Neural progenitor cell (in vitro differentiated cells): ENCODE data around the gene KRT9. TPM values are rescaled to one million over a fixed set of nuclear protein-coding genes. Genes with fewer than 3 reads are reported as not detected.
A peak's percentile ranks its signal among the peaks of the same experiment; 100 is the strongest.

Experiments
- DNase-seq: peaks from one replicate; pipeline ENCODE4 v3.0.0-alpha.2; 2016; ENCODE audit warnings: low spot score
- H2AFZ ChIP-seq: fragments of 200-600 bp; sonication (generic); replicated peaks from 2 replicates; pipeline ENCODE4 v1.6.1; 2016; ENCODE audit warnings: antibody characterized with exemption
- H3F3A ChIP-seq: fragments of 200-600 bp; sonication (generic); 2 replicates; pipeline ENCODE4 v1.6.1; 2016; ENCODE audit warnings: antibody characterized with exemption, low read depth
- H3K27ac ChIP-seq: fragments of 200-600 bp; sonication (generic); 2 replicates; pipeline ENCODE4 v1.5.1; 2016; ENCODE audit warnings: mild to moderate bottlenecking
- H3K27me3 ChIP-seq: fragments of 200-600 bp; sonication (generic); 2 replicates; pipeline ENCODE4 v1.6.1; 2016; ENCODE audit warnings: mild to moderate bottlenecking, moderate library complexity
- H3K36me3 ChIP-seq: fragments of 200-600 bp; sonication (generic); 2 replicates; pipeline ENCODE4 v1.5.1; 2016
- H3K4me1 ChIP-seq: fragments of 200-600 bp; sonication (generic); 2 replicates; pipeline ENCODE4 v1.6.1; 2016; ENCODE audit warnings: mixed run types
- H3K4me2 ChIP-seq: fragments of 200-600 bp; sonication (generic); 2 replicates; pipeline ENCODE4 v1.6.1; 2016
- H3K4me3 ChIP-seq: fragments of 200-600 bp; sonication (generic); 2 replicates; pipeline ENCODE4 v1.5.1; 2016
- H3K79me2 ChIP-seq: fragments of 200-600 bp; sonication (generic); 2 replicates; pipeline ENCODE4 v1.6.1; 2016; ENCODE audit warnings: low read depth
- H3K9ac ChIP-seq: fragments of 200-600 bp; sonication (generic); 2 replicates; pipeline ENCODE4 v1.6.1; 2016
- H3K9me3 ChIP-seq: fragments of 200-600 bp; sonication (generic); 2 replicates; pipeline ENCODE4 v1.5.1; 2016; ENCODE audit warnings: low read depth
- H4K20me1 ChIP-seq: fragments of 200-600 bp; sonication (generic); 2 replicates; pipeline ENCODE4 v1.6.1; 2016; ENCODE audit warnings: low read depth
- H3K27ac Mint-ChIP-seq: 3 replicates; pipeline ENCODE4 v1.8.0; 2021; ENCODE audit warnings: mixed read lengths
- H3K27me3 Mint-ChIP-seq: 2 replicates; pipeline ENCODE4 v1.8.0; 2022; ENCODE audit warnings: low read depth, mild to moderate bottlenecking, inconsistent platforms, moderate library complexity, mixed read lengths; ENCODE audit not compliant: insufficient read depth
- H3K36me3 Mint-ChIP-seq: 3 replicates; pipeline ENCODE4 v1.8.0; 2021; ENCODE audit warnings: mixed read lengths
- H3K4me1 Mint-ChIP-seq: 3 replicates; pipeline ENCODE4 v1.8.0; 2021; ENCODE audit warnings: mixed read lengths
- H3K4me3 Mint-ChIP-seq: 3 replicates; pipeline ENCODE4 v1.8.0; 2021; ENCODE audit warnings: mild to moderate bottlenecking, moderate library complexity, mixed read lengths
- H3K9me3 Mint-ChIP-seq: 3 replicates; pipeline ENCODE4 v1.8.0; 2020; ENCODE audit warnings: mixed read lengths
- EZH2 ChIP-seq: fragments of 200-600 bp; sonication (generic); IDR thresholded peaks from 2 replicates; pipeline ENCODE4 v1.6.1; 2017; ENCODE audit warnings: antibody characterized with exemption, mild to moderate bottlenecking, moderate library complexity
- EZH2phosphoT487 ChIP-seq: fragments of 200-600 bp; sonication (generic); IDR thresholded peaks from 2 replicates; pipeline ENCODE4 v1.6.1; 2017; ENCODE audit warnings: antibody characterized with exemption
- total RNA-seq: library from RNA; depleted of rRNA; stranded (reverse); fragments of >200 nt; gene quantifications from 2 replicates; pipeline ENCODE4 v1.2.3, GENCODE V29; 2015; ENCODE audit warnings: low replicate concordance
- TF ChIP-seq, protein P1 (sequence below): fragments of 200-600 bp; sonication (generic); IDR thresholded peaks from 2 replicates; pipeline ENCODE4 v1.5.1; 2017; ENCODE audit warnings: antibody characterized with exemption, mild to moderate bottlenecking

Gene KRT9
- total RNA-seq, 1 donor from 2014 or later = not detected

DNA sequence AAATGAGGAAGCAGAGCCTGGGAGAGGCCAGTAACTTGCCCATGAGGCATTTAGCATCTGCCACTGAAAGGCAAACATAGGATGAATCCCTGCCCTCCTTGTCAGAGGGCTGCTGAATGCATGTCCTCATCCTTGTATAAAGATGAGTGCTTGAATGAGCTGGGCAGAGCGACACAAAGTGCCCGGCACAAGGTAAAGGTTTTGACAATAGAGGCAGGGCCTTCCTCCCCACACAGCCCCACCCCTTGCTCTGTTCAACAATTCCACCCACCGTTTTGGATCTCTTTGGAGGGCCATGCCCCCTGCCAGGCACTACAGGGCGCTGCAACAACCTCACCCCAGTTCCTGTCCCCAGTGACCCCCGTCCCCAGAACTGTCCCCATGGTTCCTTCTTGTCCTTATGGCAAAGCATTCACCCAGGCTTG lies 42.4 kb downstream of the KRT9 start:
- Mint-ChIP-seq H3K4me1 (peaks cover 13% of the 10 kb centered on the region), H3K27me3 (peaks cover 53% of the 10 kb centered on the region), H3K36me3 (no peaks in the 10 kb centered on the region), H3K4me3 (peak overlapping the region; percentile 82), H3K27ac (peak overlapping the region; percentile 46), H3K9me3 (peaks cover 2% of the 10 kb centered on the region)
- H3K79me2 ChIP-seq = peaks cover 29% of the 10 kb centered on the region
- H3K27me3 ChIP-seq = no peaks in the 10 kb centered on the region
- H3K9me3 ChIP-seq = no peaks in the 10 kb centered on the region
- no peak for DNase-seq
- no peak overlapping the region for H3K9ac ChIP-seq
- H4K20me1 ChIP-seq = peaks cover 30% of the 10 kb centered on the region
- H3F3A ChIP-seq = peaks cover 17% of the 10 kb centered on the region
- H3K4me2 ChIP-seq = peak overlapping the region; percentile 87
- H3K36me3 ChIP-seq = no peaks in the 10 kb centered on the region
- TF ChIP-seq EZH2phosphoT487 = no peak
- TF ChIP-seq EZH2 = no peak
- H2AFZ ChIP-seq = no peak overlapping the region
- H3K4me3 ChIP-seq = no peak overlapping the region
- H3K4me1 ChIP-seq = peaks cover 15% of the 10 kb centered on the region
- peak overlapping the region; percentile 38 for H3K27ac ChIP-seq

DNA sequence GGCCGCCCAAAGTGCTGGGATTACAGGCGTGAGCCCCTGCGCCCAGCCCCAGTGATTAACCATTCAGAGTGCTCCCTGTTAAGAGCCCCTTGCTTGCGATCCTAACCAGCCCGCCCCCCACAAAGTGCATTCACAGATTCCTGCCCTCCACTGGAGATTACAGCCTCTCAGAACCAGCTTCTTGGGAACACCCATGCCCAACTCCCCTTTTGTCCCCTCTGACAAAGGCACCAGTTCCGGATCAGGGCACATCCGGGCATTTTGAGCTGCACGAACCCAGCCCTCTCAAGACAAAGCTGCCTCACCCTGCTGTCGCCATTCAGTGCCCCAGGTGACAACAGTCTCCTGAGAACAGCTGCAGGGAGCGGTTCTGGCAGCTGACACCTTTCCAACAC lies 42.9 kb downstream of the KRT9 start:
- no peaks in the 10 kb centered on the region for H3K36me3 ChIP-seq
- peak overlapping the region; percentile 38 for H3K27ac ChIP-seq
- peak overlapping the region; percentile 87 for H3K4me2 ChIP-seq
- H3K27me3 Mint-ChIP-seq = peaks cover 53% of the 10 kb centered on the region
- peak; percentile 68 for DNase-seq
- H3K27me3 ChIP-seq = no peaks in the 10 kb centered on the region
- H3K4me1 Mint-ChIP-seq = peaks cover 13% of the 10 kb centered on the region
- no peaks in the 10 kb centered on the region for H3K36me3 Mint-ChIP-seq
- peaks cover 29% of the 10 kb centered on the region for H3K79me2 ChIP-seq
- peak overlapping the region; percentile 82 for H3K4me3 Mint-ChIP-seq
- no peaks in the 10 kb centered on the region for H3K9me3 ChIP-seq
- H3K9ac ChIP-seq = no peak overlapping the region
- peaks cover 15% of the 10 kb centered on the region for H3K4me1 ChIP-seq
- peaks cover 32% of the 10 kb centered on the region for H4K20me1 ChIP-seq
- no peak overlapping the region for H2AFZ ChIP-seq
- peak overlapping the region; percentile 60 for H3K27ac Mint-ChIP-seq
- no peak overlapping the region for H3K4me3 ChIP-seq
- no peak for TF ChIP-seq EZH2
- TF ChIP-seq, protein P1, sequence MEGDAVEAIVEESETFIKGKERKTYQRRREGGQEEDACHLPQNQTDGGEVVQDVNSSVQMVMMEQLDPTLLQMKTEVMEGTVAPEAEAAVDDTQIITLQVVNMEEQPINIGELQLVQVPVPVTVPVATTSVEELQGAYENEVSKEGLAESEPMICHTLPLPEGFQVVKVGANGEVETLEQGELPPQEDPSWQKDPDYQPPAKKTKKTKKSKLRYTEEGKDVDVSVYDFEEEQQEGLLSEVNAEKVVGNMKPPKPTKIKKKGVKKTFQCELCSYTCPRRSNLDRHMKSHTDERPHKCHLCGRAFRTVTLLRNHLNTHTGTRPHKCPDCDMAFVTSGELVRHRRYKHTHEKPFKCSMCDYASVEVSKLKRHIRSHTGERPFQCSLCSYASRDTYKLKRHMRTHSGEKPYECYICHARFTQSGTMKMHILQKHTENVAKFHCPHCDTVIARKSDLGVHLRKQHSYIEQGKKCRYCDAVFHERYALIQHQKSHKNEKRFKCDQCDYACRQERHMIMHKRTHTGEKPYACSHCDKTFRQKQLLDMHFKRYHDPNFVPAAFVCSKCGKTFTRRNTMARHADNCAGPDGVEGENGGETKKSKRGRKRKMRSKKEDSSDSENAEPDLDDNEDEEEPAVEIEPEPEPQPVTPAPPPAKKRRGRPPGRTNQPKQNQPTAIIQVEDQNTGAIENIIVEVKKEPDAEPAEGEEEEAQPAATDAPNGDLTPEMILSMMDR = no peak
- no peak for TF ChIP-seq EZH2phosphoT487
- H3F3A ChIP-seq = peaks cover 21% of the 10 kb centered on the region
- peaks cover 2% of the 10 kb centered on the region for H3K9me3 Mint-ChIP-seq

DNA sequence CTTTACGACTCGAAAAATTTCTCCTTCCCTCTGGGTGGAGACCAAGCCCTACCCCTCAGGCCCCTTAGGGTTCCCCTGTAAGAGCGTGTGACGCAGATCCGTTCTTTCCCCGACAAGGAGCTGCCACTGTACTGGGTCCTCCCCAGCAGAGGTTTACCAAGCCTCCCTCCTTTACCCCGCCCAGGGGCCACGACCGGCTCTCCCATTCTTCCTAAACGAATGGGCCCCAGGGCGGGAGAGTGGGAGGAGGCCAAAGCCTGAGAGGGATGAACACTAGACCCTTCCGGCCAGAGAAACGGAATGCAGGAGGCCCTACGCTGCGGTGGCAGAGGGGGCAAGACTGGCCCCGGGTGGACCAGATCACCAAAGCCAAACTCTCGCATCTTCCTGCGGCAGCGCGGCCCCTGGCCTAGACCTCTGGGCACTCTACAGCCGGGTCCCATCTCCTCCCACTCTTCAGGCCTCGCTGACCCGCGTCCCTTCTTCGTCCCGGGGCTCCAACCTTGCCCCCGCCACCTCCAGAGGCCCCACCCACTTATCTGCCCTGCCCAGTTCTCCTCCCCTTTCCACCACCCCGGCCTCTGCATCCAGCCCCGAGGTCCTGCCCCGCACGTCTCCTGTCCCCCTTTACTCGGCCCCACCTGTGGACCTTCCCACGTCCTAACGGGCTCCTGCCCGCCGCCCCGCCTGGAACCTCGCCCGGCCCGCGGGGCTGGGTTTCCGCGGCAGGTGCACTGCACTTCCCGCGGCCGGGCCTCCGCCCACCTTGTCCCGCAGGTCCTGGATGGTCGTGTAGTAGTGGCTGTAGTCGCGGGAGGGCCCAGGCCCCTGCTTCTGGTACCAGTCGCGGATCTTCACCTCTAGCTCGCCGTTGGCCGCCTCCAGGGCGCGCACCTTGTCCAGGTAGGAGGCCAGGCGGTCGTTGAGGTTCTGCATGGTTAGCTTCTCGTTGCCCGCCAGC lies 44.5 kb downstream of the KRT9 start:
- Histone ChIP-seq H3K4me2 (peak overlapping the region; percentile 87), H3K9ac (peak overlapping the region; percentile 46), H3K27me3 (no peaks in the 10 kb centered on the region), H3K36me3 (no peaks in the 10 kb centered on the region), H4K20me1 (peaks cover 45% of the 10 kb centered on the region), H3K27ac (peak overlapping the region; percentile 5), H3K9me3 (no peaks in the 10 kb centered on the region), H3K4me1 (peaks cover 15% of the 10 kb centered on the region), H3K4me3 (peak overlapping the region; percentile 88), H3F3A (peaks cover 37% of the 10 kb centered on the region), H3K79me2 (peaks cover 29% of the 10 kb centered on the region), H2AFZ (peak overlapping the region; percentile 15)
- no peaks in the 10 kb centered on the region for H3K36me3 Mint-ChIP-seq
- peak overlapping the region; percentile 80 for H3K4me3 Mint-ChIP-seq
- peaks cover 13% of the 10 kb centered on the region for H3K4me1 Mint-ChIP-seq
- peak; percentile 64 for DNase-seq
- H3K27me3 Mint-ChIP-seq = peaks cover 55% of the 10 kb centered on the region
- no peak overlapping the region for H3K27ac Mint-ChIP-seq
- peaks cover 2% of the 10 kb centered on the region for H3K9me3 Mint-ChIP-seq
- TF ChIP-seq EZH2phosphoT487 (no peak), EZH2 (no peak)
- TF ChIP-seq, protein P1 = no peak

DNA sequence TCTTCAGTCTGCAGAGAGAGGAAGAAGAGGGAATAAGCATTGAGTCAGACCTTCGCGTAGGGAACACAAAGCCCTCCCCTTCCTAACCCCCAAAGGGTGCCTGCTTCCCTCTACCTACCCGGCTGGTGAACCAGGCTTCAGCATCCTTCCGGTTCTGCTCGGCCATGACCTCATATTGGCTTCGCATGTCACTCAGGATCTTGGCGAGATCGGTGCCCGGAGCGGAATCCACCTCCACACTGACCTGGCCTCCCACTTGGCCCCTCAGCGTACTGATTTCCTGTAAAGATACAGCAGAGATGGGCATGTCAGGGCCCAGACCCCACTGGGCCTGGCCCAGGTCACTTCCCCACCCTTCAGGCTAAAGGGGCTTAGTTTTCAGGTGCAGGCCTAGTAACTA lies 47.6 kb downstream of the KRT9 start:
- peaks cover 45% of the 10 kb centered on the region for H3K27me3 Mint-ChIP-seq
- Histone ChIP-seq H3F3A (peaks cover 38% of the 10 kb centered on the region), H3K9me3 (no peaks in the 10 kb centered on the region), H3K36me3 (no peaks in the 10 kb centered on the region), H4K20me1 (peaks cover 45% of the 10 kb centered on the region), H3K79me2 (peaks cover 29% of the 10 kb centered on the region), H3K4me3 (no peak overlapping the region), H3K4me1 (peaks cover 12% of the 10 kb centered on the region), H2AFZ (no peak overlapping the region), H3K27me3 (no peaks in the 10 kb centered on the region), H3K27ac (no peak overlapping the region), H3K4me2 (no peak overlapping the region), H3K9ac (no peak overlapping the region)
- DNase-seq = no peak
- no peak overlapping the region for H3K4me3 Mint-ChIP-seq
- no peaks in the 10 kb centered on the region for H3K36me3 Mint-ChIP-seq
- no peak overlapping the region for H3K27ac Mint-ChIP-seq
- H3K4me1 Mint-ChIP-seq = peaks cover 12% of the 10 kb centered on the region
- H3K9me3 Mint-ChIP-seq = peaks cover 2% of the 10 kb centered on the region
- TF ChIP-seq EZH2 (no peak), EZH2phosphoT487 (no peak)
- TF ChIP-seq, protein P1 = no peak
